Hepatocyte (in vitro differentiated cells): ENCODE data around the gene LEP.

Source experiments
- CTCF ChIP-seq: fragments of 200-600 bp; sonication (generic); IDR thresholded peaks from 2 replicates; pipeline ENCODE4 v1.5.1; 2016; ENCODE audit warnings: antibody characterized with exemption, mild to moderate bottlenecking; ENCODE audit not compliant: poor library complexity
- EZH2 ChIP-seq: fragments of 200-600 bp; sonication (generic); IDR thresholded peaks from 2 replicates; pipeline ENCODE4 v1.6.1; 2016; ENCODE audit warnings: antibody characterized with exemption, mild to moderate bottlenecking, borderline replicate concordance
- EZH2phosphoT487 ChIP-seq: fragments of 200-600 bp; sonication (generic); IDR thresholded peaks from one replicate; pipeline ENCODE4 v1.6.1; 2018; ENCODE audit warnings: antibody characterized with exemption, mild to moderate bottlenecking, low read depth, moderate library complexity; ENCODE audit not compliant: unreplicated experiment, severe bottlenecking

GRCh38 chr7:128207609-128208008 lies 33.5 kb upstream of the LEP start:
- no peak for TF ChIP-seq EZH2
- TF ChIP-seq CTCF, result no peak
- TF ChIP-seq EZH2phosphoT487, result no peak
